PC-9 (cell line): Measurements from ENCODE around the gene BEND6. TPM values are rescaled to one million over a fixed set of nuclear protein-coding genes. Genes with fewer than 3 reads are reported as not detected.

Experiments
- BruUV-seq: library from RNA; stranded (reverse); fragments of 400-500 nt; replicated peaks from 2 replicates; lab custom pipeline; 2021; lab: Mats Ljungman, UMichigan
- CTCF ChIA-PET: fragments of 300-600 bp; sonication (Branson Sonifier 250); formaldehyde crosslinking; loops from one replicate; lab custom pipeline; 2022; ENCODE audit warnings: antibody characterized with exemption; lab: Charles Lee
- POLR2A ChIA-PET: fragments of 300-600 bp; sonication (Branson Sonifier 250); formaldehyde crosslinking; loops from one replicate; lab custom pipeline; 2022; ENCODE audit warnings: antibody characterized with exemption; ENCODE audit not compliant: unreplicated experiment; lab: Charles Lee
- DNase-seq, 2 experiments: peaks; one replicate each; pipeline versions ENCODE4 v3.0.0 to v3.0.0-alpha.2; 2015 to 2022; ENCODE audit warnings: mixed read lengths in 1 of 2
- H2AFZ ChIP-seq: fragments of 200-600 bp; sonication (generic); 2 replicates; pipeline ENCODE4 v1.8.1; 2017; ENCODE audit warnings: antibody characterized with exemption
- H3F3A ChIP-seq: fragments of 200-600 bp; sonication (generic); 2 replicates; pipeline ENCODE4 v1.8.1; 2017; ENCODE audit warnings: antibody characterized with exemption, mild to moderate bottlenecking, low read depth; ENCODE audit not compliant: insufficient read depth
- H3K27ac ChIP-seq: fragments of 200-600 bp; sonication (generic); 2 replicates; pipeline ENCODE4 v1.6.1; 2016; ENCODE audit warnings: mixed run types
- H3K27me3 ChIP-seq: fragments of 200-600 bp; sonication (generic); 2 replicates; pipeline ENCODE4 v1.6.1; 2016; ENCODE audit warnings: low read depth, mixed run types; ENCODE audit not compliant: insufficient read depth
- H3K36me3 ChIP-seq: fragments of 200-600 bp; sonication (generic); 2 replicates; pipeline ENCODE4 v1.6.1; 2016; ENCODE audit warnings: low read depth, mixed run types
- H3K4me1 ChIP-seq: fragments of 200-600 bp; sonication (generic); replicated peaks from 2 replicates; pipeline ENCODE4 v1.6.1; 2016; ENCODE audit warnings: mixed run types; ENCODE audit not compliant: insufficient read depth
- H3K4me2 ChIP-seq: fragments of 200-600 bp; sonication (generic); 2 replicates; pipeline ENCODE4 v1.6.1; 2017; ENCODE audit warnings: mixed run types
- H3K4me3 ChIP-seq: fragments of 200-600 bp; sonication (generic); 2 replicates; pipeline ENCODE4 v1.6.1; 2016; ENCODE audit warnings: mixed run types
- H3K79me2 ChIP-seq: fragments of 200-600 bp; sonication (generic); 2 replicates; pipeline ENCODE4 v1.6.1; 2017; ENCODE audit warnings: low read depth, mixed run types
- H3K9me2 ChIP-seq: fragments of 200-600 bp; sonication (generic); 2 replicates; pipeline ENCODE4 v1.8.1; 2017; ENCODE audit warnings: mild to moderate bottlenecking; ENCODE audit not compliant: insufficient read depth
- H3K9me3 ChIP-seq: fragments of 200-600 bp; sonication (generic); 2 replicates; pipeline ENCODE4 v1.8.1; 2016; ENCODE audit warnings: low read depth; ENCODE audit not compliant: insufficient read depth
- H4K20me1 ChIP-seq: fragments of 200-600 bp; sonication (generic); 2 replicates; pipeline ENCODE4 v1.8.1; 2017; ENCODE audit not compliant: insufficient read depth
- EZH2 ChIP-seq: fragments of 200-600 bp; sonication (generic); IDR thresholded peaks from 2 replicates; pipeline ENCODE4 v1.8.0; 2017; ENCODE audit warnings: antibody characterized with exemption, low read depth
- intact Hi-C: fragments of 100-400 bp; cut with micrococcal nuclease; formaldehyde crosslinking; loops from one replicate; pipeline ENCODE4 v1.10.0; 2022; ENCODE audit not compliant: unreplicated experiment
- total RNA-seq: library from RNA; stranded (reverse); gene quantifications from 2 replicates; pipeline ENCODE4 v1.2.3, GENCODE V29; 2021
- TF ChIP-seq, protein P1 (sequence below): fragments of 200-600 bp; sonication (generic); conservative IDR thresholded peaks from 2 replicates; pipeline ENCODE4 v1.6.1; 2017; ENCODE audit warnings: mixed run types, antibody characterized with exemption, mild to moderate bottlenecking, moderate library complexity

BEND6 gene
- total RNA-seq, 1 experiment from 2014 or later, result 5.7 TPM

DNA sequence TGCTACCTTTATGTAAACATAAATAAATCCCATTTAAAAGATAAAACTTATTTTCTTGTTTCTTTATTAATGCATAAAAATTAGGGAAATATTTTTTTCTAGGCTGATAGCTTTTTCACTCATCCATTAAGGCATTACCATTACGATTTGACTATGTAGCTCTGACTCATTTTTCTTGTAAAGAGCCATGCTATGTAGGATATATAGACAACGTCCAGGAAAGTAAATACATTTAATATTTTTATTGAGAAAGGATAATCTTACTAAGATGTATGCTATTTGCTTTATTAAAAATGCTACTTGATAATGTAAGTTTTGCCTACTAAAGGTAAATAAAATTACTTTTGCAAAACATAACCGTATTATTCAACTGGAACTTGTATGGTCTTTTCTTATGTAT is 72.4 kb downstream of the BEND6 start:
- no peaks in the 10 kb centered on the region for H3K36me3 ChIP-seq
- no TSS peak for BruUV-seq
- H3K9me2 ChIP-seq, result no peaks in the 10 kb centered on the region
- peaks cover 24% of the 10 kb centered on the region for H3K4me1 ChIP-seq
- no peaks in the 10 kb centered on the region for H3K27me3 ChIP-seq
- no peak overlapping the region for H2AFZ ChIP-seq
- no peak for DNase-seq
- no peak overlapping the region for H3K4me3 ChIP-seq
- H3F3A ChIP-seq, result peaks cover 6% of the 10 kb centered on the region; the same call in 1 of the 2 replicates
- TF ChIP-seq, protein P1, sequence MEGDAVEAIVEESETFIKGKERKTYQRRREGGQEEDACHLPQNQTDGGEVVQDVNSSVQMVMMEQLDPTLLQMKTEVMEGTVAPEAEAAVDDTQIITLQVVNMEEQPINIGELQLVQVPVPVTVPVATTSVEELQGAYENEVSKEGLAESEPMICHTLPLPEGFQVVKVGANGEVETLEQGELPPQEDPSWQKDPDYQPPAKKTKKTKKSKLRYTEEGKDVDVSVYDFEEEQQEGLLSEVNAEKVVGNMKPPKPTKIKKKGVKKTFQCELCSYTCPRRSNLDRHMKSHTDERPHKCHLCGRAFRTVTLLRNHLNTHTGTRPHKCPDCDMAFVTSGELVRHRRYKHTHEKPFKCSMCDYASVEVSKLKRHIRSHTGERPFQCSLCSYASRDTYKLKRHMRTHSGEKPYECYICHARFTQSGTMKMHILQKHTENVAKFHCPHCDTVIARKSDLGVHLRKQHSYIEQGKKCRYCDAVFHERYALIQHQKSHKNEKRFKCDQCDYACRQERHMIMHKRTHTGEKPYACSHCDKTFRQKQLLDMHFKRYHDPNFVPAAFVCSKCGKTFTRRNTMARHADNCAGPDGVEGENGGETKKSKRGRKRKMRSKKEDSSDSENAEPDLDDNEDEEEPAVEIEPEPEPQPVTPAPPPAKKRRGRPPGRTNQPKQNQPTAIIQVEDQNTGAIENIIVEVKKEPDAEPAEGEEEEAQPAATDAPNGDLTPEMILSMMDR, result no peak
- no peak for TF ChIP-seq EZH2
- no peak overlapping the region for H3K4me2 ChIP-seq
- ChIA-PET POLR2A (no interaction called here), CTCF (no interaction called here)
- H4K20me1 ChIP-seq, result no peaks in the 10 kb centered on the region
- H3K9me3 ChIP-seq, result peaks cover 6% of the 10 kb centered on the region; the same call in 1 of the 2 replicates
- no peaks in the 10 kb centered on the region for H3K79me2 ChIP-seq
- intact Hi-C loops, result loop anchor here (10.0 kb wide), 1 partner anchor 392 kb away; no protein-coding TSS in a partner anchor
- no peak overlapping the region for H3K27ac ChIP-seq

DNA sequence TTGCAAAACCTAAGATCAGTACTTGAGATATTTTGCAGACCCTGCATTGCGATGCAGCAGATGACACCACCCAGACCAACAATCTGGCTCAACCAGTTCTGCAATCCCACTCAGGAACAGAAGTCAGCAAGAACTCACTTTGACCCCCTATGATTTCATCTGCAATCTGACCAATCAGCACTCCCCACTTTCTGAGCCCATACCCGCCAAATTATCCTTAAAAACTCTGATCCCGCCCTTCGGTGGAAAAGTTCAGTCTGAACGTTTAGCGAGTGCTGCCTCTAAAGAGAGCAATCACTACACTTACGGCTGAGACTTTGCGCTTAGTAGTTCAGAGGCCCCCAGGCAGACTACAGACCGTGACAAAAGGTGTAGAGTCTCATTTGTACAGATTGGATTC is 74.3 kb downstream of the BEND6 start:
- Histone ChIP-seq H3K9me2 (no peaks in the 10 kb centered on the region), H3K27ac (peak overlapping the region; percentile 50), H3K4me2 (peak overlapping the region; percentile 58), H3K27me3 (no peaks in the 10 kb centered on the region), H3K79me2 (no peaks in the 10 kb centered on the region), H3K9me3 (no peaks in the 10 kb centered on the region; the same call in 1 of the 2 replicates), H3F3A (peaks cover 6% of the 10 kb centered on the region; the same call in 1 of the 2 replicates), H2AFZ (peak overlapping the region; percentile 60), H3K4me1 (peaks cover 24% of the 10 kb centered on the region), H3K36me3 (no peaks in the 10 kb centered on the region), H4K20me1 (no peaks in the 10 kb centered on the region), H3K4me3 (peak overlapping the region; percentile 26; the same call in 1 of the 2 replicates)
- no TSS peak for BruUV-seq
- CTCF ChIA-PET, result no interaction called here
- no peak for TF ChIP-seq EZH2
- TF ChIP-seq, protein P1, result no peak
- intact Hi-C loops, result loop anchor here (10.0 kb wide), 1 partner anchor 394 kb away; no protein-coding TSS in a partner anchor
- DNase-seq, result peak; percentile 38 to 93
- POLR2A ChIA-PET, result no interaction called here

DNA sequence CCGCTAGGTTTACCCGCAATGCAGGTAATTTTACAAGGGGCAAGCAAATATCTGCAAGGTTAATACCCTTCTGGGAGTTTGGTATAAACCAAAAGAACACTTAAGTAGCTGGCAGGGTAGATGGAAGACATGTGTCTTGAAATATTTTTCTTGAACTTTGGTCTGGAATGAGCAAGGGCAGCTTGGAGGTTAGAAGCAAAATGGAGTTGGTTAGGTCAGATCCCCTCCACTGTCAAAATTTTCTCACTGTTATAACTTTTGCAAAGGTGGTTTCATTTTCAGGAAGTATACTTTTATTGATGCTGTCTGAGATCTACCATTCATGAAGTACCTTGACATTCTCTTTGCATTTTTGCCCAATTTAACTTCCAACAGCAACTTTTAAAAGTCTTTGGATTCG is 78.3 kb downstream of the BEND6 start:
- BruUV-seq, result no TSS peak
- ChIA-PET CTCF (no interaction called here), POLR2A (no interaction called here)
- intact Hi-C loops, result no loop called here
- H3K36me3 ChIP-seq, result no peaks in the 10 kb centered on the region
- H3K9me2 ChIP-seq, result no peaks in the 10 kb centered on the region
- no peaks in the 10 kb centered on the region for H3K9me3 ChIP-seq
- no peaks in the 10 kb centered on the region for H3K79me2 ChIP-seq
- no peak overlapping the region for H3K4me3 ChIP-seq
- DNase-seq, result no peak
- no peak overlapping the region for H2AFZ ChIP-seq
- no peak overlapping the region for H3K4me2 ChIP-seq
- no peaks in the 10 kb centered on the region for H3K27me3 ChIP-seq
- no peak overlapping the region for H3K27ac ChIP-seq
- H3K4me1 ChIP-seq, result peaks cover 18% of the 10 kb centered on the region
- no peak for TF ChIP-seq EZH2
- TF ChIP-seq, protein P1, result no peak
- H4K20me1 ChIP-seq, result no peaks in the 10 kb centered on the region
- peaks cover 6% of the 10 kb centered on the region; the same call in 1 of the 2 replicates for H3F3A ChIP-seq
